GM12865 (cell line): ENCODE measurements around the gene FEM1B.

Source experiments
- DNase-seq: peaks from one replicate; pipeline ENCODE4 v3.0.0; 2010; ENCODE audit warnings: low read depth
- H3K4me3 ChIP-seq: 2 replicates; pipeline ENCODE4 v1.5.1; 2011; ENCODE audit warnings: mild to moderate bottlenecking, low read depth, low read length, control low read depth
- CTCF ChIP-seq: IDR thresholded peaks from 2 replicates; pipeline ENCODE4 v1.5.1; 2011; ENCODE audit warnings: low read length, control low read depth, low read depth, inconsistent platforms; ENCODE audit not compliant: insufficient read depth; ENCODE audit errors: missing control alignments

Gene FEM1B

GRCh38 chr15:68277131-68277602, 378 bp upstream of the FEM1B start:
- TF ChIP-seq CTCF: no peak
- DNase-seq: no peak
- peak overlapping the region; percentile 69 for H3K4me3 ChIP-seq

DNA sequence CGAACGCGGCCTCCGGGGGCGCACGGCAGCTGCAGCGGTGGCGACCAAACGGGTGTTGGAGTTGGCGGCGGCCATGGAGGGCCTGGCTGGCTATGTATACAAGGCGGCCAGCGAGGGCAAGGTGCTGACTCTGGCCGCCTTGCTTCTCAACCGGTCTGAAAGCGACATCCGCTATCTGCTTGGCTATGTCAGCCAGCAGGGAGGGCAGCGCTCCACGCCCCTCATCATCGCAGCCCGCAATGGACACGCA, 725 bp downstream of the FEM1B start:
- H3K4me3 ChIP-seq: peak overlapping the region; percentile 69
- no peak for DNase-seq
- peak; percentile 51 for TF ChIP-seq CTCF

DNA sequence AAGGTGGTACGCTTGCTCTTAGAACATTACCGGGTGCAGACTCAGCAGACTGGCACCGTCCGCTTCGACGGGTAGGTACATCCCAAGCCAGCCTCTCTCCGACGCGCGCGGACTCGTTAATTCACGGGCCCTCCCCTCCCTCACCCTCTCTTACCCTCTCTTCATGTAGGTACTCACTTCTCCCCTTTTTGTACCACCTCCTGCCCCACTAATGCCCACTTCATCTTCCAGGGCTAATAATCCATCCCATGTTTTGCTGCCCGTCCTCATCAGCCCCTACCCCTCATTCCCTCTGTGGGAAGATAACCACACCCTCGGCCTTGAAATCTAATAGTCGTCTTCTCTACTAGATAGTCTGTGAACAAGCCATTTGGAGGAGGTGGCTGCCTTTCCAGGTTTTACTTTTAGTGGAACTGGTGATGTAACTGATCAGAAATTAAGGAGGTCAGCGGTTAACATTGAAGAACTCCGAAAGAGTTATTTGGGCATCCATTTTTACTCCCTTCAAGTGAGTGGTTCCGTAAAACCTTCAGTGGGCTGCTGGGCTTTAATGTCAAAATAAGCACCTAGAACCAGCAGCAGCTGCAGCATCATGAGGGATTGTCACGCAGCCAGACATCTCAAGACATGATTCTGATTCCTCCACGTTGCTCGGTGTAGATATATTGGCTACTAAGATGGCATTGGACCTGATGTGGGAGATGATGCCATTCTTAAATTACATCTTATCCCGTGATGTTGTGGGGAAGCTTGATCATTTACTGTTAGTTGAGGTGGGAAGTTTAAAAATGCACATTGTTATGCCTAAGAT, 1.3 kb downstream of the FEM1B start:
- no peak for TF ChIP-seq CTCF
- peak overlapping the region; percentile 69 for H3K4me3 ChIP-seq
- peak; percentile 23 for DNase-seq

GRCh38 chr15:68279779-68280753, 2.5 kb downstream of the FEM1B start:
- no peak for DNase-seq
- H3K4me3 ChIP-seq: peak overlapping the region; percentile 69
- TF ChIP-seq CTCF: no peak

- H3K4me3 ChIP-seq: peak overlapping the region; percentile 69
- DNase-seq: no peak
- no peak for TF ChIP-seq CTCF
Observed at GRCh38 chr15:68281008-68281407, 3.5 kb downstream of the FEM1B start.

DNA sequence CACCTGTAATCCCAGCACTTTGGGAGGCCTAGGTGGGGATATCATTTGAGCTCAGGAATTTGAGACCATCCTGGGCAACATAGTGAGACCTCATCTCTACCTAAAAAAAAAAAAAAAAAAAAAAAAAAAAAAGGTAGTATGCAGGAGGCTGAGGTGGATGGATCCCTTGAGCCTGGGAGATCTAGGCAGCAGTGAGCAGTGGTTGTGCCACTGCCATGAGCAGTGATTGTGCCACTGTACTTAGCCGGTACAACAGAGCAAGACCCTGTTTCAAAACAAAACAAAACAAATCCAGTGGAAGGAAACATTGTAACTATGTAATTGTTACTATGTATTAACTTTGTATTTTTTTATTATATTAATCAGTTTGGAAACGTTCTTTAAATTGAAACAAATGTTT, 5.9 kb downstream of the FEM1B start:
- no peak overlapping the region for H3K4me3 ChIP-seq
- TF ChIP-seq CTCF: no peak

More for the DNA sequence above, 5.9 kb downstream of the FEM1B start:
- no peak for DNase-seq
